PC-3 (cell line): ENCODE results near the gene PDCD1LG2. TPM values are rescaled to one million over a fixed set of nuclear protein-coding genes. Genes with fewer than 3 reads are reported as not detected.

ENCODE experiments used
- ATAC-seq: fragments of 200-7000 bp; cut with Tn5 transposase; 2 replicates; pipeline ENCODE4 v1.9.1; 2020; ENCODE audit warnings: mild to moderate bottlenecking, moderate library complexity
- BruUV-seq: library from RNA; stranded (reverse); fragments of 400-500 nt; replicated peaks from 2 replicates; lab custom pipeline; 2021; lab: Mats Ljungman, UMichigan
- CTCF ChIA-PET: fragments of 300-600 bp; sonication (Branson Sonifier 250); formaldehyde crosslinking; loops from one replicate; lab custom pipeline; 2022; ENCODE audit warnings: antibody characterized with exemption; lab: Charles Lee
- POLR2A ChIA-PET: fragments of 300-600 bp; sonication (Branson Sonifier 250); formaldehyde crosslinking; loops from one replicate; lab custom pipeline; 2022; ENCODE audit warnings: antibody characterized with exemption; ENCODE audit not compliant: unreplicated experiment; lab: Charles Lee
- DNase-seq: peaks from one replicate; pipeline ENCODE4 v3.0.0-alpha.2; 2015
- H2AFZ ChIP-seq: fragments of 300-600 bp; sonication (generic); 2 replicates; pipeline ENCODE4 v1.6.0; 2016; ENCODE audit warnings: antibody characterized with exemption, low read length
- H3F3A ChIP-seq: fragments of 300-600 bp; sonication (generic); one replicate; pipeline ENCODE4 v1.6.0; 2017; ENCODE audit warnings: antibody characterized with exemption, low read length, control low read depth, mild to moderate bottlenecking; ENCODE audit not compliant: unreplicated experiment
- H3K27ac ChIP-seq: fragments of 300-600 bp; sonication (generic); 2 replicates; pipeline ENCODE4 v1.5.1; 2016; ENCODE audit warnings: mild to moderate bottlenecking, low read length
- H3K27me3 ChIP-seq: fragments of 300-600 bp; sonication (generic); 2 replicates; pipeline ENCODE4 v1.6.1; 2016; ENCODE audit warnings: low read length, mixed read lengths
- H3K36me3 ChIP-seq: fragments of 300-600 bp; sonication (generic); 2 replicates; pipeline ENCODE4 v1.6.1; 2016; ENCODE audit warnings: low read depth, mixed run types, low read length, mixed read lengths
- H3K4me1 ChIP-seq: fragments of 300-600 bp; sonication (generic); 2 replicates; pipeline ENCODE4 v1.5.1; 2016; ENCODE audit warnings: low read length; ENCODE audit not compliant: insufficient read depth
- H3K4me2 ChIP-seq: fragments of 300-600 bp; sonication (generic); 2 replicates; pipeline ENCODE4 v1.6.0; 2016; ENCODE audit warnings: low read length
- H3K4me3 ChIP-seq: fragments of 300-600 bp; sonication (generic); 2 replicates; pipeline ENCODE4 v1.5.1; 2016; ENCODE audit warnings: mild to moderate bottlenecking, low read length, mixed read lengths
- H3K79me2 ChIP-seq: fragments of 300-600 bp; sonication (generic); 2 replicates; pipeline ENCODE4 v1.6.1; 2017; ENCODE audit warnings: low read length, mixed read lengths
- H3K9ac ChIP-seq: fragments of 300-600 bp; sonication (generic); 2 replicates; pipeline ENCODE4 v1.6.0; 2016; ENCODE audit warnings: mild to moderate bottlenecking, low read length
- H3K9me2 ChIP-seq: fragments of 300-600 bp; sonication (generic); replicated peaks from 2 replicates; pipeline ENCODE4 v1.6.1; 2016; ENCODE audit warnings: mixed run types, low read length, mixed read lengths
- H3K9me3 ChIP-seq: fragments of 300-600 bp; sonication (generic); 2 replicates; pipeline ENCODE4 v1.6.1; 2016; ENCODE audit warnings: low read length, mixed read lengths
- H4K20me1 ChIP-seq: fragments of 300-600 bp; sonication (generic); 2 replicates; pipeline ENCODE4 v1.6.1; 2016; ENCODE audit warnings: low read length, mixed read lengths
- CTCF ChIP-seq: fragments of 300-600 bp; sonication (generic); conservative IDR thresholded peaks from 2 replicates; pipeline ENCODE4 v1.5.1; 2017; ENCODE audit warnings: antibody characterized with exemption, low read depth, mild to moderate bottlenecking, low read length
- EZH2 ChIP-seq: fragments of 300-600 bp; sonication (generic); IDR thresholded peaks from one replicate; pipeline ENCODE4 v1.6.1; 2017; ENCODE audit warnings: antibody characterized with exemption, mild to moderate bottlenecking, low read length; ENCODE audit not compliant: unreplicated experiment
- EZH2phosphoT487 ChIP-seq: fragments of 300-600 bp; sonication (generic); IDR thresholded peaks from 2 replicates; pipeline ENCODE4 v1.6.1; 2018; ENCODE audit warnings: mild to moderate bottlenecking, antibody characterized with exemption, low read length, borderline replicate concordance
- intact Hi-C: fragments of 100-400 bp; cut with micrococcal nuclease; formaldehyde crosslinking; loops from 2 replicates; pipeline ENCODE4 v1.9.0; 2023
- total RNA-seq: library from RNA; depleted of rRNA; stranded (reverse); fragments of >200 nt; gene quantifications from 2 replicates; pipeline ENCODE4 v1.2.3, GENCODE V29; 2014

PDCD1LG2 gene
- total RNA-seq, 1 experiment from 2014 or later: 1.4 TPM

- no peak overlapping the region for H3K27ac ChIP-seq
- ATAC-seq (no peak), DNase-seq (no peak)
- ChIA-PET CTCF (no interaction called here), POLR2A (no interaction called here)
- H2AFZ ChIP-seq: no peak overlapping the region
- H3F3A ChIP-seq: no peaks in the 10 kb centered on the region
- no peaks in the 10 kb centered on the region for H3K36me3 ChIP-seq
- H3K9ac ChIP-seq: no peak overlapping the region
- intact Hi-C loops: no loop called here
- no peaks in the 10 kb centered on the region for H3K9me3 ChIP-seq
- H3K9me2 ChIP-seq: no peaks in the 10 kb centered on the region
- TF ChIP-seq CTCF: no peak
- no peak overlapping the region for H3K4me3 ChIP-seq
- no peaks in the 10 kb centered on the region for H3K79me2 ChIP-seq
- H3K27me3 ChIP-seq: no peaks in the 10 kb centered on the region
- H3K4me1 ChIP-seq: peaks cover 15% of the 10 kb centered on the region
- no TSS peak for BruUV-seq
- no peak overlapping the region for H3K4me2 ChIP-seq
- no peaks in the 10 kb centered on the region for H4K20me1 ChIP-seq
Observed at GRCh38 chr9:5556101-5556705, 45.9 kb downstream of the PDCD1LG2 start.

DNA sequence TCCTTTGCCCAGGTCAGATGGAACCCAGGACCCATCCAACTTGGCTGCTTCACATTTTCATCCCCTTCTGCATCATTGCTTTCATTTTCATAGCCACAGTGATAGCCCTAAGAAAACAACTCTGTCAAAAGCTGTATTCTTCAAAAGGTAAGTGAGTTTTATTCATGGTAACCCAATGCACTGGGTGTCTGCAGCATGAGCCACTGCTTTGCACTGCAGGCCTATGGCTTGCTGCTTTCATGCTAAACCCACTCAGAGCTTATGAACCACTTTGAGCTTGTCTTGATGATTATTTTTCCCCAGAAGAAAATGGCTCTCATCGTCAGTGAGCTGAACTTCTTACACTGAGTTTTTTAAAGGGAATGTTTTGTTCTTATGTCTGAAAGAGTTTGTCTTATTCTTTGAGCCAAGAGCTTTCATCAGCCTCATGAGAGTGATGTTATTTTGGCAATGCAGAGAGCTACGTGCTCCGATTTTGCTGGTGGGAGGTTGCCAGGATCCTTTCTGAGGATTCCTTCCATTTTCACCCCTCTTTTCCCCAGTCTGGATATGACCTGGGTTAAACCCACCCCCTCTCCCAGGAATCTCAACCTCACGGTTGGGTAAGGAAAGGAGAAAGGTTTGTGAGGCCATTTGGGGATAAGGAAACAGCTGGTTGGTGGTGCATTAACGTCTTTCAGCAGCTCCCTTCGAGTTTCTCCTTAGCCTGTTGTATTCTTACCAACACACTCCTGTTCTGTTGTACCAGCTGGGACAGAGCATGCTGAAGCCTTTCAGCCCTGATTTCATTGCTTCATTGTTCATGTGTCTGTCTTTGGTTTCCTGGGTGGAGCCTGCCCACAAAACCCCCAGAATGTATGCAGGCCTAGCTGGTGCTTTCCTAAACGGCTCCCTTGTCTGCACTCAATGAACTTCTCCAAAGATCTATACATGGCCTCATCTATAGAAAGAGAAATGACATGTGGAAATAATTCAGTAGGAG is 47.6 kb downstream of the PDCD1LG2 start:
- CTCF ChIA-PET: no interaction called here
- no peaks in the 10 kb centered on the region for H3K9me3 ChIP-seq
- H3K27ac ChIP-seq: no peak overlapping the region
- H4K20me1 ChIP-seq: no peaks in the 10 kb centered on the region
- no peaks in the 10 kb centered on the region for H3K9me2 ChIP-seq
- intact Hi-C loops: no loop called here
- no peaks in the 10 kb centered on the region for H3K36me3 ChIP-seq
- no peaks in the 10 kb centered on the region for H3K79me2 ChIP-seq
- no TSS peak for BruUV-seq
- POLR2A ChIA-PET: no interaction called here
- H3K27me3 ChIP-seq: no peaks in the 10 kb centered on the region
- DNase-seq (no peak), ATAC-seq (no peak)
- H3K4me3 ChIP-seq: no peak overlapping the region
- no peak overlapping the region for H3K9ac ChIP-seq
- no peak overlapping the region for H2AFZ ChIP-seq
- no peak overlapping the region for H3K4me2 ChIP-seq
- H3F3A ChIP-seq: no peaks in the 10 kb centered on the region
- TF ChIP-seq CTCF (no peak), EZH2 (no peak), EZH2phosphoT487 (no peak)
- H3K4me1 ChIP-seq: peaks cover 15% of the 10 kb centered on the region

- Histone ChIP-seq H3F3A (no peaks in the 10 kb centered on the region), H2AFZ (no peak overlapping the region), H3K36me3 (no peaks in the 10 kb centered on the region), H3K4me3 (no peak overlapping the region), H3K9me2 (no peaks in the 10 kb centered on the region), H3K9me3 (no peaks in the 10 kb centered on the region), H3K27ac (no peak overlapping the region), H3K4me1 (peaks cover 10% of the 10 kb centered on the region), H3K9ac (no peak overlapping the region), H3K79me2 (no peaks in the 10 kb centered on the region), H4K20me1 (no peaks in the 10 kb centered on the region), H3K4me2 (no peak overlapping the region), H3K27me3 (no peaks in the 10 kb centered on the region)
- ATAC-seq: no peak
- BruUV-seq: no TSS peak
- POLR2A ChIA-PET: no interaction called here
- TF ChIP-seq CTCF (no peak), EZH2phosphoT487 (no peak), EZH2 (no peak)
- no peak for DNase-seq
- CTCF ChIA-PET: no interaction called here
- intact Hi-C loops: no loop called here
Observed at GRCh38 chr9:5559659-5560058, 49.3 kb downstream of the PDCD1LG2 start.
